ENCODE data around the gene GADD45G.

GADD45G gene

GRCh38 chr9:89630508-89630907 is 25.7 kb downstream of the GADD45G start:
- no peak for DNase-seq (ENCODE audit: low spot score)

GRCh38 chr9:89631384-89631783 is 26.6 kb downstream of the GADD45G start:
- DNase-seq (ENCODE audit: low spot score): no peak

GRCh38 chr9:89632192-89632733 is 27.5 kb downstream of the GADD45G start:
- DNase-seq (ENCODE audit: low spot score): no peak

GRCh38 chr9:89632736-89633135 is 27.9 kb downstream of the GADD45G start:
- no peak for DNase-seq (ENCODE audit: low spot score)

GRCh38 chr9:89633404-89633803 is 28.6 kb downstream of the GADD45G start:
- no peak for DNase-seq (ENCODE audit: low spot score)

GRCh38 chr9:89633920-89634319 is 29.1 kb downstream of the GADD45G start:
- no peak for DNase-seq (ENCODE audit: low spot score)

- no peak for DNase-seq (ENCODE audit: low spot score)
These were observed 30.4 kb downstream of the GADD45G start for GRCh38 chr9:89634995-89635742.

GRCh38 chr9:89635816-89636215 is 31.0 kb downstream of the GADD45G start:
- DNase-seq (ENCODE audit: low spot score): no peak

- DNase-seq (ENCODE audit: low spot score): no peak
These were observed 33.0 kb downstream of the GADD45G start for GRCh38 chr9:89637787-89638186.

- no peak for DNase-seq (ENCODE audit: low spot score)
These were observed 33.5 kb downstream of the GADD45G start for GRCh38 chr9:89638359-89638758.

- no peak for DNase-seq (ENCODE audit: low spot score)
These were observed 34.1 kb downstream of the GADD45G start for GRCh38 chr9:89638893-89639292.

- no peak for DNase-seq (ENCODE audit: low spot score)
These were observed 34.6 kb downstream of the GADD45G start for GRCh38 chr9:89639367-89639795.

- no peak for DNase-seq (ENCODE audit: low spot score)
These were observed 35.1 kb downstream of the GADD45G start for GRCh38 chr9:89639961-89640360.

- DNase-seq (ENCODE audit: low spot score): no peak
These were observed 35.5 kb downstream of the GADD45G start for GRCh38 chr9:89640361-89640760.

- no peak for DNase-seq (ENCODE audit: low spot score)
These were observed 36.0 kb downstream of the GADD45G start for GRCh38 chr9:89640801-89641200.

GRCh38 chr9:89641980-89642379 is 37.2 kb downstream of the GADD45G start:
- no peak for DNase-seq (ENCODE audit: low spot score)

GRCh38 chr9:89642789-89643188 is 38.0 kb downstream of the GADD45G start:
- DNase-seq (ENCODE audit: low spot score): no peak

- no peak for DNase-seq (ENCODE audit: low spot score)
These were observed 41.6 kb downstream of the GADD45G start for GRCh38 chr9:89646189-89646939.

- DNase-seq (ENCODE audit: low spot score): no peak
These were observed 42.7 kb downstream of the GADD45G start for GRCh38 chr9:89647366-89648128.

- DNase-seq (ENCODE audit: low spot score): no peak
These were observed 43.6 kb downstream of the GADD45G start for GRCh38 chr9:89648247-89649000.

- no peak for DNase-seq (ENCODE audit: low spot score)
These were observed 44.4 kb downstream of the GADD45G start for GRCh38 chr9:89649039-89649691.
